Stimulated activated CD8-positive, alpha-beta memory T cell treated with anti-CD3 and anti-CD28 coated beads, Interleukin-12 subunit alpha, Interleukin-12 subunit beta, amount 100 ng/mL, for 1 hour (primary cell): ENCODE results near the gene MAP3K5.
"Not testable (repeated sequence)": the region's sequence is repeated elsewhere in the genome, so short reads cannot be mapped to it uniquely, and the experiment has no call there.

Experiments
- DNase-seq: peaks from one replicate; pipeline ENCODE4 v3.0.0-alpha.2; 2020; ENCODE audit warnings: low read depth

MAP3K5 gene

DNA sequence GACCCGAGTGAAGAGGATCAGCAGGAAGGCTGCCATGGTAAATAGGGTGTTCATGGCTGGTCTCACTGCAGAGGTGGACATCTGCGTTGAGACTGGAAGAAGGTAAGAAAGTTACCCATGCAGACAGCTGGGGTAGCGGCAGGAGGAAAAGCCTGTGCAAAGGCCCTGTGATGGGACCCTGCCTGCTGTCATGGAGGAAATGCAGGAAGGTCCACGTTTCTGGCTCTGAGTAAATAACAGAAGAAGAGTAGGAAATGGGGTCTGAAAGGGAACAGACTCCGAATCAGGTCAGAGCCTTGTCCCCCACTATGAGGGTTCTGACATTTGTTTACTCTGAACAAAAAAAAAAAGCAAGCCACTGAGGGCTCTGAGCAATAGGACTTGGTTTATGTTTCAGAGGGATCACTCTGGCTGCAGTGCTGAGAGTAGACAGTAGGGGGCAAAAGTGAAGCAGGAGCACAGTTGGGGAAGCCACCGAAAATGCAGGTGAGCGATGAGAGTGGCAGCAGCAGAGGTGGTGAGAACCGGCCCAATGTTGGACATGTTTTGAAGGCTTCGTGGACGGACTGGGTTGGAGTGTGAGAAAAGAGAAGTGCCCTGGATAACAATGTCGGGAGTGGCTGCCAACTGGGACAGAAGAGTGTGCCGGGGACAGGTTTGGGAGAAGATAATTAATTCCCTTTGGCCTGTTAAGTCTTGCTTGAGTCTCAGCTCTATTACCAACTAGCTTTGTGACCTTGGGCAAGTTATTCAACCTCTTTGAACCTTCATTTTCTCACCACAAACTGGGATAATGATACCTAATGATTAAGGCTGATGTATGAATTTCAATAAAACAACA lies 184.1 kb downstream of the MAP3K5 start:
- DNase-seq: peak; percentile 59

DNA sequence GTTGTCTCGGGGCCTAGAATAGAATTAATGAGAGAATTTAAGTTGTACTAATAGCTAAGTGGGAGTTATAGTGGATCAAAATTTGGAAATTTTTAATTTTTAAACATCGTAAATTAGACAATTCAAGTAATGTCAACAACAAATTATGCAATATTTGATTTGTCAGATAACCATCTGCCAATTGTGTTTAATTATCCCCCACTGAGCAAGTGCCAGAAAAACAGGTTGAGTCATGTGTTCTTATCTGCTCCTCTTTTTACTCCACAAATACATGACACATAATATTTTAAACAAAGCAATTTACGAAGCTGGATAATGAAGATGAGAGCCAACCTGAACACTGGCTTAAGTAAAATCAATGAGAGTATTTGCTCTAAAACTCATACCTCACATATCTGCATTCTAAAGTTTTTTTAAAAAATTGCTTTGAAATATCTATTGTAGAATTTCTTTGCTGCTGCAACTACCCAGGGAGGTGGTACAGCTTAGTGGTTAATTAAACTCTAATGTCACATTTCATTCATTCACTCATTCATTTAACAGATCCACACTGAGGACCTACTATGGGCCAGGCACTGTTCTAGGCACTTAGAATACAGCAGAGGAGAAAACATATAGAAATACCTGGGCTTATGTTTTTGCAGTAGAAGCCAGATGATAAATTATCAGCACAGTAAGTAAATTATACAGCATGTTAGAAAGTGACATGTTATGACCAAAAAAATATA lies 184.9 kb downstream of the MAP3K5 start:
- no peak for DNase-seq

DNA sequence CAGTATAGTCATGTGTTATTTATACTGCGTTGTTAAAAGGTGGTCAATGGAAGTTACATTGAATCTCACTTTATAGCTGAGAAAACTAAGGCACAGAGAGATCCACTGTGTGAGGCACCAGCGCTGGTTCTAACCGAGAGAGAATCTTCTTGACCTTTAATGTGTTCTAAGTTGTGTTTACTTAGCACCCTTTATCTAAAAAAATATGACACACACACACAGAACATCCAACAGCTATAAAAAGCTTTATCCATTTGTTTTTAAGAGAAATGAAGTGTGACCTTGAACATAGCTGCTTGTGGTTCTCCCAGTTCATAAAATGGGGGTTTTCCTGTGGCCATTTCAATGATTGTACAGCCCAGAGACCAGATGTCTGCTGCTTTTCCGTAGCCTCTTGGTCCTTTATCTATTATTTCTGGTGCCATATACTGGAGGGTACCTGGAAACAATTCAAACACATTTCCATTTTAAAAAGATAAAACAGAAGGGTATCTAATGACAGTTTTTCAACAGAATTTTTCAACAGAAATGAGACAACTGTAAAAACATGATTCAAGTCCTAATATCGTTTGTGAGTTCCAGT lies 187.3 kb downstream of the MAP3K5 start:
- no peak for DNase-seq

DNA sequence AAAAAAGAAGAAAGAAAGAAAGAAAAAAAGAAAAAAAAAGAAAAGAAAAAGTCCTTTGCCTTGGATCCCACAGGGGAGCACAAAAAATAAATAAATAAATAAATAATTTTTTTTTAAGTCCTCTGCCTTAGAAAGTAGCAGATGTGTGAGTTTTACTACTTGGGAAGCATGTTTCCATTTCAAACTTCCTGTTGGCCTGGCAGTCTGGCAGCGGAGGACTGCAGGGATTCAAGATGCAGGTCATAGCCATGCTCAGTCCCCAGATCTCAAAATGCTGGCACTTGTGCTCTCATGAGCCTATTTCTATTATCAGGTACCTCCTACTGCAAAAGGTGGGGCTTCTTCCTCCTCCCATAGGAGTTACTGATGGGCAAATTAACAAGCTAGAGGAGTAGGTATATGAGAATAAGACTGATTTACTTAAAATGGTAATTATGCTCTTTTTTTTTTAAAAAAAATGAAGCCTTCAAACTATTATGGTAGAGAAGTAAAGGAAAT lies 187.9 kb downstream of the MAP3K5 start:
- no peak for DNase-seq

DNA sequence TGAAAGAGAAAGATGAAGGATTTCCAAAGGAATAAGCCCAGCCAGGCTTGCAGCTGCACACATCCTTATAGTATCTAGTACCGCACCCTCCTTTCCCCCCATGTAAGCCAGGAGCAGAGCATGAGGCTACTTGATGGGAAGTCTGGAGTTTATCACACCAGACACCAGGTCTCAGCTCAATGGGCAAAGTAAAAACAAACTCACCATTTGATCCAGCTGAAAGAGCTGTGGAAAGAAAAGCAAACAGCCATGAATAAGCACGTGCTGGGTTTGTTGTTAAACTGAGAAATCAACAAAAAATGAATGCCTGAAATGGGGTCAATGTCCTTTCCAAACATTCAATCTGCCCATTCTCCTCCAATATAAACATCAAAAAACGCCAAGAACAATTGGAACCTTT lies 191.5 kb downstream of the MAP3K5 start:
- DNase-seq: no peak

DNA sequence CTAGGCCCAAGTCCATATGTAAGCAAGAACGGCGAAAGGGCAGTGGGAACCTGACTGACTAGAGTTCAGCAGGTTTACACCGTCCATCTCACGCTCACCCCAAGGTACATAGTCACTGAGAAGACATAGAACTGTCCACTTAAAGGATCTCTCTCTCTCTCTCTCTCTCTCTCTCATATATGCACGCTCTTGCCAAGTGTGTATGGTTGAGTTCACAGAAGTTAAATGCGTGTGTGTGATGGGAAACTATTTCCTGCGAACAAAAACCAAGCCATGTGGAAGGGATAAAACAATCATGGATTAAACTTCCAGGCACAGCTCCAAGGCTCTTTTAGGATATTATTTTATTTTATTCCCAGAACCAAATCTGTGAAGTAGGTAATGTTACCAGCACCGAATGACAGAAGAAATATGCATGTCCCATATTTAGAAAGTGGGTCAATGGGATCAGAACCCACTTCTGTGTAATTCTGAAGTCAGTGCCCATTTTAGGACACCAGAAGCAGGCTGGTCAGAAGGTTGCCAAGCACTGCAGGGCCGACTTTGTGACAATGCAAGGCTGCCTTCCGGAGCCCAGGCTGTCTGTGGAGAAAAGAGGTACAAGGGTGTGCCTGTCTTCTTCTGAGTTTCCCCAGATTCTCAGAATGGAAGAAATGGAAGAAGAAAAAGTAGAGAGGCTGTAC lies 192.8 kb downstream of the MAP3K5 start:
- no peak for DNase-seq

DNA sequence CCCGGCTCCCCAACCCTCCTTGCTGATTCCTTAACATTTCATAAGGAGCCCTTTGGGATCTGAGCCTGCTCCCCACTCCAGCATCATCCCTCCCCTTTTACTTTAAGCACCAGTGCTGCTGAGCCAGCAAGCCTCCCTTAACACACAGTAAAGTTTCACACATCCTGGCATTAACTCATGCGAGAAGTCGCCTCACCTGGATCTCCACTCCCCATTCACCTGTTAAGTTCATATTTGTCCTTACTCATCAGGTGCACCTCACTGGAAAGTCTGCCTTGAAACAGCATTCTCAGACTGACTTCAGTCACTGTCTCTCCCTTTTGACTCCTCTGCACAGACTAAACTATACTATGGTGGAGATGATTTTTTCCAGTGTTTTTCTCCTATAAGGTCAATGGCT lies 194.2 kb downstream of the MAP3K5 start:
- no peak for DNase-seq

DNA sequence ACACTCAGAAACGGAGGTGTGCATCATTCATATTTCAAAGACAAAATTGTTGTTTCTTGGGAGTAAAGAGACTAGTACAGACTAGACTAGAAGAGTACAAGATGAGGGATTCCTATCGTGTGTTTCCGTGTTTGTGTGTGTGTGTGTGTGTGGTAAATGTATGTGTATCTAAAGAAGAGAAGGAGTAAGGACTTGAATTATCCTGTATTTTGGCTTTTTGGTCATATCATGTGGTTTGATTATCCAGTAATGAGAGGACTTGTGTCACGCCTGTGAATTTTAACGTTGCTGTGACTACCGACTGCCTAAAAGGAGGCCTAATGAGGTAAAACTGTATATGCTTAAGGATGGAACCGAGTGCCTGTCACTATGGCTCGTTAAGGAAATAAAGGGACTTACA lies 197.6 kb downstream of the MAP3K5 start:
- DNase-seq: no peak

DNA sequence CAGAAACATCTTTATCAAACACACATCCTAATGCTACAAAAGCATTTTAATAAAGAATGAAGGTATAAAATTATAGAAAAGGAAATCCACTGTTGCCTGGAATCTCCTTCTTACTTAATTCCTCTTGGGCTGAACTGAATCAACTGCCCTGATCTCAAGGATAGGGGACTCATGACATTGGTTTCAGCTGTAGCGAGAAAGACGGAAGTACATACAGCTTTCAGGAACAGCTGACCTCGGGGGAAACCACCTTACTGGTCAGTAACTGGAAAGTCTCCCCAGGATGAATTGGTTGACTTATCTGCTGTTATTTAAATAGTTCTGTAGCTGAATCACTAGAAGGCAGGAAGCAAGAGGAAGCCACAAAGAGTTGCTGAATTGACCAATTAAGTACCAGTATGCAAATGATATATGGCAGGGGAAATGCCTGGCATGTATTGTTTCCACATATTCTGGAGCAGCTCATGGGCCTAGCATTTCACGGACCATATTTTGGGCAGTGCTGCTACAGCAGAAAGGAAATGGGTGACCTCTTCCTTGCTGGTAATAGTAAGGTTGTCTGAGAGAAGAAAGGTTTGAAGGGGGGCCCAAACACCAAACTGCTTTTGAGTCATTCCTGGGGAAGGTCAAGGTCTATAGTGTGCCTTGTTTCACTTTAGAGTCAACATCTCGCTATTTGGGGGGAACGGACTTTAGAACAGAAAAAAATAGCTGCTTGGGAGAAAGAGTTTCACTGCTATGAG lies 198.4 kb downstream of the MAP3K5 start:
- no peak for DNase-seq

DNA sequence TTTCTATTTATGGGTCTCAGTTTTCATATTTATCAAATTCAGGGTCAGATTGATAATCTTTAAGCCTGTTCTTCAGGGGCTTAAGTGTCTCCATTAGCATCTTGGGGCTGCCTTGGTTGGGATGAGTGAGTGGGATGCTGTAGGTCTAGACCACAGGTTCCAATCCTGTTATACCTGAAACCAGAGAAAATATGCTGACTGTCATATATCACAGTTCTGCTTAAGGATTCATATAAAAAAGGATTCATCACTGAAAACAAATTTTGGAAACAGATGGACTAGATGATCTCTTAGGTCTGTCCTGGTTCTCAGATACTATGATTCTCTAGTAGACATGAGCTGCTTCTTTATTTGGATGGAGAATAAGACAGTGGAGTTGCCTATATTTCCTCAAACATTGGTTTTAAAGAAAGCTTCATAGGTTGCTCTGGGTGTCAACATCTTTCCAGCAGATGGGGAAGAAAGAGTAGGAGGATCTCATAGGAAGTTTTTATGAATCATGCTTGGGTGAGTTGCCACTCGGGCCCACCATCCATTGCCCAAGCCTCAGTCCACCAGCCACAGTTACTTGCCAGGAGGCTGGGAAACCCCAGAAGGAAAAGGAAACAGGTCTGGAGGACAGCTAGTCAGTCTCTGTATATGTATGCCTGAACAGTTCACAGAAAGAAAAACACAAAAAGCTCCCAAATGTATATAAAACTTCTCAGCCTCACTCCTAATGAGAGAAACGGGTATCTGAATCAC lies 199.2 kb downstream of the MAP3K5 start:
- DNase-seq: no peak

DNA sequence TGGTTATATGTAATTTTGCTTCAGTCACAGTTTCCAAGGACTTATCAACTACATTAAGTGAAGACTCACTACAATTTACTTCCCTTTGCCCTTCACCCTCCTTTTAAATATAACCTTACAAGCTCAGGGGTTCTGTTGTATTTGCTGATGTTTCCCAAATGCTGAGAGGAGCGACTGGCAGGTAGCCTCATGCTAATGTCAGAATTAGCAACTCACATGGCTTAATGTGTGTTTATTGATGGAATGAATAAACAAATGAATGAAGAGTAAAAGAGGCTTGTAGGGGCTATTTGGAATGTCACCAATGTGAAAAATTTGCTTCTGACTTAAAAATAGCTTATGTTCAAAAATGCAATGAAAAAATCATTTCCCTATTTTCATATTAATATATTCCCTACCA lies 200.7 kb downstream of the MAP3K5 start:
- no peak for DNase-seq

DNA sequence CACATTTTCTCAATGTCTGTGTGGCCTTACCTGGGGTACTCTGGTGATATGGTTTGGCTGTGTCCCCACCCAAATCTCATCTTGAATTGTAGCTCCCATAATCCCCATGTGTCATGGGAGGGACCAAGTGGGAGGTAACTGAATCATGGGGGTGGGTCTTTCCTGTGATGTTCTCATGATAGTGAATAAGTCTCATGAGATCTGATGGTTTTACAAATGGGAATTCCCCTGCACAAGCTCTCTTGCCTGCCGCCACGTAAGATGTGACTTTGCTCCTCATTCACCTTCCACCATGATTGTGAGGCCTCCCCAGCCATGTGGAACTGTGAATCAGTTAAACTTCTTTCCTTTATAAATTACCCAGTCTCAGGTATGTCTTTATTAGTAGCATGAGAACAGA lies 201.4 kb downstream of the MAP3K5 start:
- DNase-seq: not testable (repeated sequence)

DNA sequence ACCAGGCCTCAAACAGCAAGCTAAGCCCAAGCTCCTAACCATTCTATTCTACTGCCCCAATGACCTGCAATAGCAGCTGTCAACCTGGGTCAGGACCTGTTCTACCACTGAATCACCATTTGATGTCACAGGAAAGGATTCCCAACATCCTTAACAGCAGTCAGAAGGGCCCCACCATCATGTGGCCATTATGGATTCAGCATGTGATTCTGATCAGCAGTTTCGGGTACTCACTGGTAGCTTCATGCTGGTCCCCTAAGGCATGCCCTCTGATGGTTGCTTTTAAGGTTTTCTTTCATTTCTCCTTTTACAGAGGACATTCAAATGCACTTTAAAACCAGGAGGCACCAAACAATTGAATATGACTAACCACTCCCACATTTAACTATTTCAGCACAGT lies 204.8 kb downstream of the MAP3K5 start:
- DNase-seq: no peak

DNA sequence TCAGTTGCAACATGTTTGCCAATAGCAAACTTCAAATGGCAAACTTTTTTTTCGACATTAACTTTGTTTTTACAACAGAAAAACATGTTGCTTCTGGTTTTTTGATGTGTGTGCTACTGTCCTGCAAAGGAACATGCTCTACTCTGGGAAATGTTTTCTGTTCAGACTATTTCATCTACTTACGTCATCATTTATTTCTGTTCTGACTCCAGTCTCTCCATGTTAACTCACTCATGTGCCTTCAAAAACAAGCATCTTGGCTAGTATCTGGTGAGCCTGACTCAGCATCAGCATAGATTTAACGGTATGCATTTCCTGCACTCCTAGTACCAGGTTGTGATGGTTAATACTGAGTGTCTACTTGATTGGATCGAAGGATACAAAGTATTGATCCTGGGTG lies 206.0 kb downstream of the MAP3K5 start:
- DNase-seq: no peak

DNA sequence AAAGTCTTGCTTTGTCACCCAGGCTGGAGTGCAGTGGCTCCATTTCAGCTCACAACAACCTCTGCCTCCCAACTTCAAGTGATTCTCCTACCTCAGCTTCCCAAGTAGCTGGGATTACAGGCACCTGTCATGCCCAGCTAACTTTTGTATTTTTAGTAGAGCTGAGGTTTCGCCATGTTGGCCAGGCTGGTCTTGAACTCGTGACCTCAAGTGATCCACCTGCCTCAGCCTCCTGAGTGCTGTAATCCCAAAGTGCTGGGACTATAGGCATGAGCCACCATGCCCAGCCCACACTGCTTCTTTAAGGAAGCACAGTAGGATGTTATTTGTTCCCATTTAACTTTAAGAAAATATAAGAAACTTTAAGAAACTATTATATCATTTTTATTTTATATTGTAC lies 206.8 kb downstream of the MAP3K5 start:
- DNase-seq: not testable (repeated sequence)

DNA sequence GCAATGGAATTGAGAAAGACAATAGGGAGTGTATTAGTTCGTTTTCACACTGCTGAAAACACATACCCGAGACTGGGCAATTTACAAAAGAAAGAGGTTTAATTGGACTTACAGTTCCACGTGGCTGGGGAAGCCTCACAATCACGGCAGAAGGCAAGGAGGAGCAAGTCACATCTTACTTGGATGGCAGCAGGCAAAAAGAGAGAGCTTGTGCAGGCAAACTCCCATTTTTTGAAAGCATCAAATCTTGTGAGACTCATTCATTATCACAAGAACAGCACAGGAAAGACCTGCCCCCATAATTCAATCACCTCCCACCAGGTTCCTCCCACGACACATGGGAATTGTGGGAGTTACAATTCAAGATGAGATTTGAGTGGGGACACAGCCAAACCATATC lies 208.0 kb downstream of the MAP3K5 start:
- not testable (repeated sequence) for DNase-seq

DNA sequence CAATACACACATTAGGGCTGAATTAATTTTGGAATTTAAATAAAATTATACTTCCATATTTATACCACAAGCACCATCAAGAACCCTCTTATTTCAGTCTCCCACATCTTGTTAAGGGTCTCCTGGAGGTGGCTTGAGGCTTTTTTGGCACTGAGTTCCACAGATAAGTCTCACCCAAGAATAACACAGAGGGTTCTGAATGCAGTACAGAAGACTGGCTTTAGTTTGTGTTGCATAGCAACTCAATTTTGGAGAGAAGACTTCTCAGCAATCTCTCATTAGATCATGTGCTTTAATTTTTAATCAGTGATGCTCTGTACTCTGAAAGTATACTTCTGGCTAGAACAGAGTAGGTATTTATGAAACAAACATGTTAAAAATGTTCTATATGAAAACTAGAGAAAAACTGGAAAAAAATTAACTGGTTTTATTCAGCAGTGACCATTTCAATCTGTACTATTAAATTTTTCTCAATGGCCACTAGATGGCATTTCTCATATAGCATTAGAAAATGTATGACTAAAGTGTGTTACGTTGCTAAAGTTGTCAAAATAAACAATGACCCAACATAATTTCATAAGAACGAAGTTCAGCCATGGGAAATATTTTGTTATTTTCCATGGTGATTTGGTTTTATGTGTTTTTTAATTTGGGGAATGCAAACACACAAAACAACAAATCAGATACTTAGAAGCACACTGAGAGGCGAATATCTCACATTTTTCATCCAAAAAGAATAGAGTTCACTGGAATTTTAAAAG lies 209.4 kb downstream of the MAP3K5 start:
- no peak for DNase-seq

DNA sequence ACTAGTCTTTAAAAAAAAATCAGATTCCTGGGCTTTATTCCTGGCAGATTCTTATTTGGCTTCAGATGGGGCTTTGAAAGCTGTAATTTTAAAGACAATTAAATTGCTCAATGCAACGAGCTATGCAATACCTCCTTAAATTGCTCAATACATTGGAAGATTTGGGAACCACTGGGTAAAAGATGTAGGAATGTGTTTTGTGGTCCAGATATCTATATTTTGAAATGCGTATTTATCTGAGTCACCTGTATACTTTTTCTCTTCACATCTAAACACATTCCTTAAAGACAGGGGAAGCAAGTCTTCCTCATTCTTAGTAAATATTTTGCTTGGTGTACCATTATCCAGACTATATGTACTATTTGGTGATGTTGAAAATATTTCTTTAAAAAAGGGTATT lies 212.5 kb downstream of the MAP3K5 start:
- no peak for DNase-seq

DNA sequence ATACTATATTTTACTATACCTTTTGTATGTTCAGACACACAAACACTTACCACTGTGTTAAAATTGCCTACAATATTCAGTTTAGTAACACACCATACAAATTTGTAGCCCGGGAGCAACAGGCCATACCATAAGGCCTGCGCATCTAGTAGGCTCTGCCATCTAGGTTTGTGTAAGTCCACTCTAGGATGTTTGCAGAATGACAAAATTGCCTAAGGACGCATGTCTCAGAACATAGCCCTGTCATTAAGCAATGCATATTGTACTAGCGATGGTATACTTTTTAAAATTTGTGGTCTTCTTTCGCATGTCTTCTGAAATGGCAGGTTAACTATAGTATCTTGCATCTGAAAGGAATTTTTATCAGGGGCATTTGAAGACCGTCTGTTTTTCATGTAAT lies 215.5 kb downstream of the MAP3K5 start:
- DNase-seq: no peak

DNA sequence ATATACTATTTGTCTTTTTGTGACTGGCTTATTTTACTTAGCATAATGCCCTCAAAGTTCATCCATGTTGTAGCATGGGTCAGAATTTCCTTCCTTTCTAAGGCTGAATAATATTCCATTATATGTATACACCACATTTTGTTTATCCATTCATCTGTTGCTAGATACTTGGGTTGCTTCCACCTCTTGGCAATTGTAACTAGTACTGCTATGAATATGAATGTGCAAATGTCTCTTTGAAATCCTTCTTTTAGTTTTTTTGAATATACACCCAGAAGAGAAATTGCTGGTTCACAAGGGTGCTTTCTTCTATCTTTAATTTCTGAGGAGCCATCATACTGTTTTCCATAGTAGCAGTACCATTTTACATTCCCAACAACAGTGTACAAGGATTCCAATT lies 220.8 kb downstream of the MAP3K5 start:
- DNase-seq: no peak
